ENCODE results near the gene PLXNA4. TPM values are rescaled to one million over a fixed set of nuclear protein-coding genes. Genes with fewer than 3 reads are reported as not detected.

The PLXNA4 gene
- total RNA-seq, 2 experiments from 2014 or later = 0.75 to 0.85 TPM

- no peaks in the 10 kb centered on the region for H3K9me3 ChIP-seq (ENCODE audit: control insufficient read depth in 1 of 2, insufficient read depth in 1 of 2, low read length in 2 of 2)
- Mint-ChIP-seq H3K4me3 (no peak overlapping the region), H3K9me3 (no peaks in the 10 kb centered on the region), H3K27ac (no peak overlapping the region), H3K27me3 (peaks cover 7% of the 10 kb centered on the region), H3K4me1 (ENCODE audit: low read depth) (peaks cover 5% of the 10 kb centered on the region), H3K36me3 (ENCODE audit: low read depth) (no peaks in the 10 kb centered on the region)
- H3K27me3 ChIP-seq (ENCODE audit: control insufficient read depth in 1 of 2, insufficient read depth in 2 of 2, low read length in 2 of 2) = peaks cover 0 to under 1% of the 10 kb centered on the region in 2 experiments
- ChIA-PET CTCF (no interaction called here), POLR2A (no interaction called here)
- intact Hi-C loops (cut with DNase I, micrococcal nuclease) = no loop called here
- TF ChIP-seq, protein P1, sequence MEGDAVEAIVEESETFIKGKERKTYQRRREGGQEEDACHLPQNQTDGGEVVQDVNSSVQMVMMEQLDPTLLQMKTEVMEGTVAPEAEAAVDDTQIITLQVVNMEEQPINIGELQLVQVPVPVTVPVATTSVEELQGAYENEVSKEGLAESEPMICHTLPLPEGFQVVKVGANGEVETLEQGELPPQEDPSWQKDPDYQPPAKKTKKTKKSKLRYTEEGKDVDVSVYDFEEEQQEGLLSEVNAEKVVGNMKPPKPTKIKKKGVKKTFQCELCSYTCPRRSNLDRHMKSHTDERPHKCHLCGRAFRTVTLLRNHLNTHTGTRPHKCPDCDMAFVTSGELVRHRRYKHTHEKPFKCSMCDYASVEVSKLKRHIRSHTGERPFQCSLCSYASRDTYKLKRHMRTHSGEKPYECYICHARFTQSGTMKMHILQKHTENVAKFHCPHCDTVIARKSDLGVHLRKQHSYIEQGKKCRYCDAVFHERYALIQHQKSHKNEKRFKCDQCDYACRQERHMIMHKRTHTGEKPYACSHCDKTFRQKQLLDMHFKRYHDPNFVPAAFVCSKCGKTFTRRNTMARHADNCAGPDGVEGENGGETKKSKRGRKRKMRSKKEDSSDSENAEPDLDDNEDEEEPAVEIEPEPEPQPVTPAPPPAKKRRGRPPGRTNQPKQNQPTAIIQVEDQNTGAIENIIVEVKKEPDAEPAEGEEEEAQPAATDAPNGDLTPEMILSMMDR (IDR thresholded peaks at IDR 0.05) = no peak
- DNase-seq (no peak), ATAC-seq (ENCODE audit: poor library complexity) (no peak)
- no peak overlapping the region for H3K4me3 ChIP-seq (ENCODE audit: low read length)
- H3K27ac ChIP-seq (ENCODE audit: low read depth in 1 of 2, low read length in 2 of 2) = no peak overlapping the region
- H3K4me1 ChIP-seq (ENCODE audit: insufficient read depth, low read length) = peaks cover 1% of the 10 kb centered on the region
- H3K36me3 ChIP-seq (ENCODE audit: insufficient read depth, low read length) = no peaks in the 10 kb centered on the region
Observed at GRCh38 chr7:132619967-132620366, 43.7 kb upstream of the PLXNA4 start.

DNA sequence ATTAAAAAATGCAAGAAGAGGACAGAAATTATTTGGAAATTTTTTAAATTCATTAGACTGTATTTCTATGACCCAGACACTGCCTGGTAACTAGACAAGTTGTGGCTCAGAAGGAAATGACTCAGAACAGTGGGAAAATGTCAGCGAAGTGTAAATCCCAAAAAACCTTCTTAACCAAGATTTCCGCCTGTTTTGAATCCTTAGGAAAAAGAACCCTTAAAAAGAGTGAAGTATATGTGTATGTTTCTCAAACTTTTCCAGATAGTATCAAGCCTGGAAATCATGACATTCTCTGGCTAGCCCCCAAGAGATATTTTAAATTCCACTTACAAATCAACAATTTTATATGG is 42.7 kb upstream of the PLXNA4 start:
- no peak for ATAC-seq (ENCODE audit: poor library complexity)
- no peaks in the 10 kb centered on the region for H3K36me3 Mint-ChIP-seq (ENCODE audit: low read depth)

GRCh38 chr7:132618271-132618955 is 42.1 kb upstream of the PLXNA4 start:
- Histone ChIP-seq H3K27me3 (ENCODE audit: control insufficient read depth in 1 of 2, insufficient read depth in 2 of 2, low read length in 2 of 2) (peaks cover 0 to 4% of the 10 kb centered on the region in 2 experiments), H3K9me3 (ENCODE audit: control insufficient read depth in 1 of 2, insufficient read depth in 1 of 2, low read length in 2 of 2) (no peaks in the 10 kb centered on the region), H3K36me3 (ENCODE audit: insufficient read depth, low read length) (no peaks in the 10 kb centered on the region), H3K27ac (ENCODE audit: low read depth in 1 of 2, low read length in 2 of 2) (no peak overlapping the region), H3K4me1 (ENCODE audit: insufficient read depth, low read length) (peaks cover 6% of the 10 kb centered on the region), H3K4me3 (ENCODE audit: low read length) (no peak overlapping the region)
- no peak overlapping the region for H3K4me3 Mint-ChIP-seq
- H3K36me3 Mint-ChIP-seq (ENCODE audit: low read depth) = no peaks in the 10 kb centered on the region
- peaks cover 19% of the 10 kb centered on the region for H3K27me3 Mint-ChIP-seq
- no peaks in the 10 kb centered on the region for H3K9me3 Mint-ChIP-seq
- H3K27ac Mint-ChIP-seq = no peak overlapping the region
- TF ChIP-seq, protein P1 (IDR thresholded peaks at IDR 0.05) = no peak
- peaks cover 5% of the 10 kb centered on the region for H3K4me1 Mint-ChIP-seq (ENCODE audit: low read depth)
- ATAC-seq (ENCODE audit: poor library complexity) (no peak), DNase-seq (no peak)
- CTCF ChIA-PET = no interaction called here
- POLR2A ChIA-PET = no interaction called here
- intact Hi-C loops (cut with DNase I, micrococcal nuclease) = no loop called here

More for the DNA sequence above, 42.7 kb upstream of the PLXNA4 start:
- ChIA-PET POLR2A (no interaction called here), CTCF (no interaction called here)
- Histone ChIP-seq H3K36me3 (ENCODE audit: insufficient read depth, low read length) (no peaks in the 10 kb centered on the region), H3K27ac (ENCODE audit: low read depth in 1 of 2, low read length in 2 of 2) (no peak overlapping the region), H3K4me1 (ENCODE audit: insufficient read depth, low read length) (peaks cover 6% of the 10 kb centered on the region), H3K4me3 (ENCODE audit: low read length) (no peak overlapping the region), H3K27me3 (ENCODE audit: control insufficient read depth in 1 of 2, insufficient read depth in 2 of 2, low read length in 2 of 2) (peaks cover 0 to 4% of the 10 kb centered on the region in 2 experiments), H3K9me3 (ENCODE audit: control insufficient read depth in 1 of 2, insufficient read depth in 1 of 2, low read length in 2 of 2) (no peaks in the 10 kb centered on the region)
- peaks cover 5% of the 10 kb centered on the region for H3K4me1 Mint-ChIP-seq (ENCODE audit: low read depth)
- peaks cover 17% of the 10 kb centered on the region for H3K27me3 Mint-ChIP-seq
- H3K9me3 Mint-ChIP-seq = no peaks in the 10 kb centered on the region
- DNase-seq = no peak
- no peak overlapping the region for H3K4me3 Mint-ChIP-seq
- TF ChIP-seq, protein P1 (IDR thresholded peaks at IDR 0.05) = no peak
- intact Hi-C loops (cut with DNase I, micrococcal nuclease) = no loop called here
- H3K27ac Mint-ChIP-seq = no peak overlapping the region

Measured in CD4-positive, alpha-beta T cell (primary cell).